ENCODE results near the gene CCDC74A. TPM values are rescaled to one million over a fixed set of nuclear protein-coding genes. Genes with fewer than 3 reads are reported as not detected.
"Not testable (repeated sequence)": the region's sequence is repeated elsewhere in the genome, so short reads cannot be mapped to it uniquely, and the experiment has no call there.

CCDC74A gene
- total and polyA plus RNA-seq, 4 donors: 8.1 to 15.1 (median 11.4) TPM

GRCh38 chr2:131519466-131519865 lies 8.2 kb upstream of the CCDC74A start:
- TF ChIP-seq CTCF (IDR thresholded peaks at IDR 0.05; ENCODE audit: control extremely low read depth, extremely low read depth): no peak
- Histone ChIP-seq H3K9me3 (ENCODE audit: control insufficient read depth in 4 of 4, insufficient read depth in 3 of 4, low read length in 3 of 4) (no peaks in the 10 kb centered on the region), H3K9ac (ENCODE audit: insufficient read depth in 1 of 2, low read length in 2 of 2) (no peak overlapping the region), H3K36me3 (ENCODE audit: control insufficient read depth in 4 of 4, insufficient read depth in 4 of 4, low read length in 4 of 4) (peaks cover 0 to 32% (median 2%) of the 10 kb centered on the region in 4 donors), H3K4me3 (no peak overlapping the region), H3K4me1 (ENCODE audit: control insufficient read depth in 5 of 5, insufficient read depth in 5 of 5, low read length in 5 of 5) (no peaks in the 10 kb centered on the region), H3K27me3 (ENCODE audit: control insufficient read depth in 3 of 3, insufficient read depth in 3 of 3, low read length in 2 of 3) (no peaks in the 10 kb centered on the region), H3K27ac (ENCODE audit: low read depth in 1 of 2, low read length in 1 of 2) (no peak overlapping the region)
- WGBS, 2 donors: 96 to 98% methylated on average over 15 of the region's 15 CpGs
- ATAC-seq (ENCODE audit: insufficient read depth, low FRiP score) (no peak), DNase-seq (no peak)

- not testable (repeated sequence) for H3K27ac ChIP-seq (ENCODE audit: low read depth in 1 of 2, low read length in 1 of 2); H3K4me3 ChIP-seq; DNase-seq; H3K4me1 ChIP-seq (ENCODE audit: control insufficient read depth in 5 of 5, insufficient read depth in 5 of 5, low read length in 5 of 5); ATAC-seq (ENCODE audit: insufficient read depth, low FRiP score); H3K9ac ChIP-seq (ENCODE audit: insufficient read depth in 1 of 2, low read length in 2 of 2); H3K27me3 ChIP-seq (ENCODE audit: control insufficient read depth in 3 of 3, insufficient read depth in 3 of 3, low read length in 2 of 3); H3K9me3 ChIP-seq (ENCODE audit: control insufficient read depth in 4 of 4, insufficient read depth in 3 of 4, low read length in 3 of 4)
- peaks cover 0 to 32% (median 2%) of the 10 kb centered on the region in 4 donors for H3K36me3 ChIP-seq (ENCODE audit: control insufficient read depth in 4 of 4, insufficient read depth in 4 of 4, low read length in 4 of 4)
- 84 to 92% methylated on average over 13 to 24 of the region's 24 CpGs for WGBS, 2 donors
Measured at GRCh38 chr2:131519871-131520470, 7.7 kb upstream of the CCDC74A start.

- Histone ChIP-seq H3K36me3 (ENCODE audit: control insufficient read depth in 4 of 4, insufficient read depth in 4 of 4, low read length in 4 of 4) (peaks cover 0 to 29% (median 2%) of the 10 kb centered on the region in 4 donors), H3K4me1 (ENCODE audit: control insufficient read depth in 5 of 5, insufficient read depth in 5 of 5, low read length in 5 of 5) (no peaks in the 10 kb centered on the region), H3K27ac (ENCODE audit: low read depth in 1 of 2, low read length in 1 of 2) (no peak overlapping the region), H3K9ac (ENCODE audit: insufficient read depth in 1 of 2, low read length in 2 of 2) (no peak overlapping the region), H3K9me3 (ENCODE audit: control insufficient read depth in 4 of 4, insufficient read depth in 3 of 4, low read length in 3 of 4) (no peaks in the 10 kb centered on the region), H3K27me3 (ENCODE audit: control insufficient read depth in 3 of 3, insufficient read depth in 3 of 3, low read length in 2 of 3) (no peaks in the 10 kb centered on the region), H3K4me3 (no peak overlapping the region)
- DNase-seq (no peak), ATAC-seq (ENCODE audit: insufficient read depth, low FRiP score) (no peak)
- no peak for TF ChIP-seq CTCF (IDR thresholded peaks at IDR 0.05; ENCODE audit: control extremely low read depth, extremely low read depth)
- WGBS, 2 donors: 87 to 98% methylated on average over 8 to 10 of the region's 10 CpGs
Measured at GRCh38 chr2:131520526-131520925, 7.2 kb upstream of the CCDC74A start.

- H3K27me3 ChIP-seq (ENCODE audit: control insufficient read depth in 3 of 3, insufficient read depth in 3 of 3, low read length in 2 of 3); H3K4me1 ChIP-seq (ENCODE audit: control insufficient read depth in 5 of 5, insufficient read depth in 5 of 5, low read length in 5 of 5); H3K4me3 ChIP-seq; ATAC-seq (ENCODE audit: insufficient read depth, low FRiP score); H3K9me3 ChIP-seq (ENCODE audit: control insufficient read depth in 4 of 4, insufficient read depth in 3 of 4, low read length in 3 of 4); H3K9ac ChIP-seq (ENCODE audit: insufficient read depth in 1 of 2, low read length in 2 of 2); H3K27ac ChIP-seq (ENCODE audit: low read depth in 1 of 2, low read length in 1 of 2); DNase-seq: not testable (repeated sequence)
- H3K36me3 ChIP-seq (ENCODE audit: control insufficient read depth in 4 of 4, insufficient read depth in 4 of 4, low read length in 4 of 4): peaks cover 0 to 28% (median 2%) of the 10 kb centered on the region in 4 donors
- WGBS, 2 donors: 78% methylated on average over 6 of the region's 6 CpGs
Measured at GRCh38 chr2:131521524-131521923, 6.2 kb upstream of the CCDC74A start.

Data from lung (tissue), 12 donors.